AG09319 (cell line): ENCODE results near the gene MUC4.
"Not testable (repeated sequence)": the region's sequence is repeated elsewhere in the genome, so short reads cannot be mapped to it uniquely, and the experiment has no call there.

ENCODE experiments used
- DNase-seq: peaks from one replicate; pipeline ENCODE4 v3.0.0-alpha.2; 2010; ENCODE audit warnings: low read depth; ENCODE audit errors: extremely low read depth
- TF ChIP-seq, protein P1 (sequence below): IDR thresholded peaks from 2 replicates; pipeline ENCODE4 v1.5.1; 2011; ENCODE audit warnings: low read depth, mild to moderate bottlenecking, inconsistent platforms, low read length, moderate library complexity

The MUC4 gene

DNA sequence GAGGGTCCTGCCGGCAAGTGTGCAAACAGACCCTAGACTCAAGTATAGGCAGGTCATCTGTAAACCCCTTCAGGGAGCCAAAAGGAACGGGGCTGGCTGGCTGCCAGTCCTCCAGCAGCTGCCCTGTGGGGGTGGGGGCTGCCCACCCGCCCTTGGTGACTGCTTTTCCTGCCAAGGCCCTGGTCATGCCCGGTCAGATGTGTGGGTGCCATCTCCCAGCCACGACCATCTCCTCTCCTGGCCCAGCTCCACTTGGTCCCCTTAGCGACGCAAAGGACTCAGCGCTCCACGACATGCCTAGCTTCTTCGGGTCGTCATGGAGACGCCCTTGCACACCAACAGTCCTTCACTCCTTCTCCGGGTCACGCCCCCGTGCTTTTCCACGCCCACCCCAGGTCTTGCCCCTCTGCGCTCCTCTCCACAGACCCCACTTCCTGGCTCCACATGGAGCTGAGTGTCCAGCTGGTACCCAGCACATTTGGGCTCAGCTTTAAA lies 2.4 kb downstream of the MUC4 start:
- TF ChIP-seq, protein P1, sequence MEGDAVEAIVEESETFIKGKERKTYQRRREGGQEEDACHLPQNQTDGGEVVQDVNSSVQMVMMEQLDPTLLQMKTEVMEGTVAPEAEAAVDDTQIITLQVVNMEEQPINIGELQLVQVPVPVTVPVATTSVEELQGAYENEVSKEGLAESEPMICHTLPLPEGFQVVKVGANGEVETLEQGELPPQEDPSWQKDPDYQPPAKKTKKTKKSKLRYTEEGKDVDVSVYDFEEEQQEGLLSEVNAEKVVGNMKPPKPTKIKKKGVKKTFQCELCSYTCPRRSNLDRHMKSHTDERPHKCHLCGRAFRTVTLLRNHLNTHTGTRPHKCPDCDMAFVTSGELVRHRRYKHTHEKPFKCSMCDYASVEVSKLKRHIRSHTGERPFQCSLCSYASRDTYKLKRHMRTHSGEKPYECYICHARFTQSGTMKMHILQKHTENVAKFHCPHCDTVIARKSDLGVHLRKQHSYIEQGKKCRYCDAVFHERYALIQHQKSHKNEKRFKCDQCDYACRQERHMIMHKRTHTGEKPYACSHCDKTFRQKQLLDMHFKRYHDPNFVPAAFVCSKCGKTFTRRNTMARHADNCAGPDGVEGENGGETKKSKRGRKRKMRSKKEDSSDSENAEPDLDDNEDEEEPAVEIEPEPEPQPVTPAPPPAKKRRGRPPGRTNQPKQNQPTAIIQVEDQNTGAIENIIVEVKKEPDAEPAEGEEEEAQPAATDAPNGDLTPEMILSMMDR = no peak
- DNase-seq = no peak

DNA sequence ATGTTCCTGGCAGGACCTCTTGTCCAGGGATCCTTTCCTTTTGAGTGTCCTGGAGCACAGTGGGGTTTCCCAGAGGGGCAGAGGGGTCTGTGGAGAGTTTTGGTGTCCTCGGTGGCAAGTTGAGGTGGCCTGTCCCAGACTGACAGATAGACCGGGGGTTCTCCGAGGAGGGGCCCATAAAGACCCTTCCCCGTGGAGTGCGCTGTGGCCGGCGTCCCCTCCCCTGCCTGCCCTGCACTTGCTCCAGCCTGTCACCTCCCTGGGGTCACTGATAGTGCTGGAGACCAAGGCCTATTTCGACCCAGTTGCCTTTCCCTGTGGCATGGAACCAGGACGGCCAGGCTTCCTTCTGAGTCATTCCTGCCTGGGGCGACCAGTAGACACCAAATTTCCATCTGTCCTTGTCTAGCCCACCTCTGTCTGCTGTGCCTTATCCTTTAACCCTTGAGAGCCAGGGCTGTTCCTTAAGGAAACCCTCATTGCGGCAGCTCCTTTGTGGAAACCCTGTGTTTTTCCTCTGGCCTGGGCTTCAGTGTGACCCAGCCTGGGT lies 2.9 kb downstream of the MUC4 start:
- TF ChIP-seq, protein P1 = no peak
- no peak for DNase-seq

GRCh38 chr3:195807681-195808121 lies 4.0 kb downstream of the MUC4 start:
- TF ChIP-seq, protein P1 = no peak

GRCh38 chr3:195806916-195807231 lies 4.9 kb downstream of the MUC4 start:
- TF ChIP-seq, protein P1 = no peak
- DNase-seq = no peak

More at GRCh38 chr3:195807681-195808121, 4.0 kb downstream of the MUC4 start:
- no peak for DNase-seq

- TF ChIP-seq, protein P1 = no peak
- no peak for DNase-seq
These were observed 5.4 kb downstream of the MUC4 start for GRCh38 chr3:195806211-195806915.

- not testable (repeated sequence) for DNase-seq
These were observed 6.1 kb downstream of the MUC4 start for GRCh38 chr3:195805588-195805987.

DNA sequence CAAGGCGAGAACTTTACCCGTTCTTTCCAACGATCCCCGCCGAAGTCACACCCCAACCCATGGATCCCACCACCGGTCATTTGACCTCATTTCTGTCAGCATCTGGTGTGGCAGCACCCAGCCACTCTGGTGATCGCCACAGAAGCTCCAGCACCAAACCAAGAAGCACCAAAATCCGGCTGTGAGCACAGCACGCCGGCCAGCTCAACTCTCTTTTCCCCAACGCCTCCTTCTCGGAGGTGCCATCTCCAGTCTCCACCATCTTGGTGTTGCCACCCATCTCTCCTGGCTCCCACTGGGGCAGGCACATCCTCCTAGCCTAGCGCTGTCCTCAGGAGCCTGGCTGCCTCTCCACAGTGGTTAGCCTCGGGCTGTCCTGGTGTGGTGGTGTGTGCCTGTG lies 6.5 kb downstream of the MUC4 start:
- no peak for DNase-seq
- TF ChIP-seq, protein P1 = no peak
